Activated B cell treated with CpG ODN at 0.5 μM for 24 hours (primary cell): ENCODE data around the gene PTPN12. TPM values are rescaled to one million over a fixed set of nuclear protein-coding genes. Genes with fewer than 3 reads are reported as not detected.

Experiments used
- ATAC-seq: fragments of 200-7000 bp; cut with Tn5 transposase; one replicate; pipeline ENCODE4 v1.10.0; 2021; ENCODE audit warnings: low read depth, mild to moderate bottlenecking, moderate library complexity
- CTCF ChIA-PET: fragments of 350-600 bp; sonication (Branson Sonifier 250); formaldehyde crosslinking; loops from one replicate; lab custom pipeline; 2021; ENCODE audit warnings: antibody characterized with exemption; lab: Charles Lee
- POLR2A ChIA-PET: fragments of 350-600 bp; sonication (Branson Sonifier 250); formaldehyde crosslinking; loops from one replicate; lab custom pipeline; 2021; ENCODE audit warnings: antibody characterized with exemption; lab: Charles Lee
- DNase-seq: peaks from one replicate; pipeline ENCODE4 v3.0.0; 2022
- H3K27ac Mint-ChIP-seq: one replicate; pipeline ENCODE4 v1.8.0; 2020; ENCODE audit warnings: mixed read lengths
- H3K27me3 Mint-ChIP-seq: one replicate; pipeline ENCODE4 v1.8.0; 2021; ENCODE audit warnings: mixed read lengths
- H3K36me3 Mint-ChIP-seq: one replicate; pipeline ENCODE4 v1.8.0; 2021; ENCODE audit warnings: low read depth, mixed read lengths
- H3K4me1 Mint-ChIP-seq: one replicate; pipeline ENCODE4 v1.8.0; 2021; ENCODE audit warnings: mixed read lengths
- H3K4me3 Mint-ChIP-seq: one replicate; pipeline ENCODE4 v1.8.0; 2020; ENCODE audit warnings: mild to moderate bottlenecking, mixed read lengths
- H3K9me3 Mint-ChIP-seq: one replicate; pipeline ENCODE4 v1.8.0; 2020; ENCODE audit warnings: mixed read lengths
- intact Hi-C: fragments of 100-400 bp; cut with micrococcal nuclease; formaldehyde crosslinking; loops from one replicate; pipeline ENCODE4 v1.15.1; 2024
- total RNA-seq: library from RNA; stranded (reverse); gene quantifications from 2 replicates; pipeline ENCODE4 v1.2.3, GENCODE V29; 2022
- TF ChIP-seq, protein P1 (sequence below): fragments of 200-600 bp; IDR thresholded peaks from one replicate; pipeline ENCODE4 v1.8.0; 2022; ENCODE audit warnings: antibody characterized with exemption, mild to moderate bottlenecking

Gene PTPN12
- total RNA-seq, 1 donor from 2014 or later = 39.2 TPM

GRCh38 chr7:77571801-77572200 lies 34.7 kb downstream of the PTPN12 start:
- H3K4me3 Mint-ChIP-seq = no peak overlapping the region
- H3K27me3 Mint-ChIP-seq = no peaks in the 10 kb centered on the region
- ChIA-PET CTCF (no interaction called here), POLR2A (no interaction called here)
- ATAC-seq (no peak), DNase-seq (no peak)
- H3K27ac Mint-ChIP-seq = no peak overlapping the region
- TF ChIP-seq, protein P1, sequence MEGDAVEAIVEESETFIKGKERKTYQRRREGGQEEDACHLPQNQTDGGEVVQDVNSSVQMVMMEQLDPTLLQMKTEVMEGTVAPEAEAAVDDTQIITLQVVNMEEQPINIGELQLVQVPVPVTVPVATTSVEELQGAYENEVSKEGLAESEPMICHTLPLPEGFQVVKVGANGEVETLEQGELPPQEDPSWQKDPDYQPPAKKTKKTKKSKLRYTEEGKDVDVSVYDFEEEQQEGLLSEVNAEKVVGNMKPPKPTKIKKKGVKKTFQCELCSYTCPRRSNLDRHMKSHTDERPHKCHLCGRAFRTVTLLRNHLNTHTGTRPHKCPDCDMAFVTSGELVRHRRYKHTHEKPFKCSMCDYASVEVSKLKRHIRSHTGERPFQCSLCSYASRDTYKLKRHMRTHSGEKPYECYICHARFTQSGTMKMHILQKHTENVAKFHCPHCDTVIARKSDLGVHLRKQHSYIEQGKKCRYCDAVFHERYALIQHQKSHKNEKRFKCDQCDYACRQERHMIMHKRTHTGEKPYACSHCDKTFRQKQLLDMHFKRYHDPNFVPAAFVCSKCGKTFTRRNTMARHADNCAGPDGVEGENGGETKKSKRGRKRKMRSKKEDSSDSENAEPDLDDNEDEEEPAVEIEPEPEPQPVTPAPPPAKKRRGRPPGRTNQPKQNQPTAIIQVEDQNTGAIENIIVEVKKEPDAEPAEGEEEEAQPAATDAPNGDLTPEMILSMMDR = no peak
- H3K4me1 Mint-ChIP-seq = peaks cover 6% of the 10 kb centered on the region
- intact Hi-C loops = no loop called here
- H3K36me3 Mint-ChIP-seq = peaks cover 23% of the 10 kb centered on the region
- H3K9me3 Mint-ChIP-seq = no peaks in the 10 kb centered on the region

GRCh38 chr7:77575187-77575586 lies 38.1 kb downstream of the PTPN12 start:
- intact Hi-C loops = loop anchor here (5.0 kb wide), 1 partner anchor 42 kb away; no protein-coding TSS in a partner anchor
- Mint-ChIP-seq H3K36me3 (peaks cover 29% of the 10 kb centered on the region), H3K4me1 (peaks cover 3% of the 10 kb centered on the region), H3K27ac (no peak overlapping the region), H3K9me3 (no peaks in the 10 kb centered on the region), H3K4me3 (no peak overlapping the region), H3K27me3 (no peaks in the 10 kb centered on the region)
- ATAC-seq (no peak), DNase-seq (no peak)
- TF ChIP-seq, protein P1 = no peak
- CTCF ChIA-PET = no interaction called here
- POLR2A ChIA-PET = interaction anchor here (0.6 kb wide), 1 partner anchor 53 kb away, joined by 4 read pairs; no protein-coding TSS in a partner anchor

- no peaks in the 10 kb centered on the region for H3K9me3 Mint-ChIP-seq
- ChIA-PET CTCF (no interaction called here), POLR2A (no interaction called here)
- intact Hi-C loops = loop anchor here (5.0 kb wide), 1 partner anchor 40 kb away; no protein-coding TSS in a partner anchor
- TF ChIP-seq, protein P1 = no peak
- no peak for ATAC-seq
- DNase-seq = no peak
- H3K27ac Mint-ChIP-seq = no peak overlapping the region
- H3K4me3 Mint-ChIP-seq = no peak overlapping the region
- H3K36me3 Mint-ChIP-seq = peaks cover 31% of the 10 kb centered on the region
- H3K27me3 Mint-ChIP-seq = no peaks in the 10 kb centered on the region
- H3K4me1 Mint-ChIP-seq = no peaks in the 10 kb centered on the region
Observed at GRCh38 chr7:77576856-77577255, 39.8 kb downstream of the PTPN12 start.

DNA sequence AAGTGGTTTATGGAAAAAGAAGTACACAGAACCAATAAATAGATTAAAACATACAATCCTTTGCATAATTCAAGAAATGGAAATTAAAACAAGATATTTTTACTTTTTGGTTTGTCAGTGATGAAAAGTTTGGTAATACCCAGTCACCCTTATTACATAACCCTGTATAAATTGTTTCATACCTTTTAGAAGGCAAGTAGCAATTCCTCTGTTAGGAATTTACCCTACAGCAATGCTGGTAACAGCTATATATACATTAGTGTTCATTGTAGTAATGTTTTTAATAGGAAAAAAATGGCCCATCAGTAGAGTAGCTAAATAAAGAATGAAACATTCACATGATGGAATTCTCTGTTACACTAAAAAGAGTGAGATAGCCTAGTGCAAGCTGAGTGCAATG lies 42.7 kb downstream of the PTPN12 start:
- CTCF ChIA-PET = no interaction called here
- H3K4me1 Mint-ChIP-seq = no peaks in the 10 kb centered on the region
- no peaks in the 10 kb centered on the region for H3K9me3 Mint-ChIP-seq
- DNase-seq (no peak), ATAC-seq (no peak)
- H3K4me3 Mint-ChIP-seq = no peak overlapping the region
- no peak overlapping the region for H3K27ac Mint-ChIP-seq
- intact Hi-C loops = loop anchor here (5.0 kb wide), 1 partner anchor 38 kb away; no protein-coding TSS in a partner anchor
- POLR2A ChIA-PET = no interaction called here
- H3K27me3 Mint-ChIP-seq = no peaks in the 10 kb centered on the region
- TF ChIP-seq, protein P1 = no peak
- H3K36me3 Mint-ChIP-seq = peaks cover 24% of the 10 kb centered on the region

- intact Hi-C loops = no loop called here
- Mint-ChIP-seq H3K4me3 (no peak overlapping the region), H3K36me3 (peaks cover 25% of the 10 kb centered on the region), H3K9me3 (no peaks in the 10 kb centered on the region), H3K4me1 (no peaks in the 10 kb centered on the region), H3K27me3 (no peaks in the 10 kb centered on the region), H3K27ac (no peak overlapping the region)
- DNase-seq = no peak
- TF ChIP-seq, protein P1 = no peak
- ATAC-seq = no peak
- ChIA-PET POLR2A (no interaction called here), CTCF (no interaction called here)
Observed at GRCh38 chr7:77580762-77581350, 43.8 kb downstream of the PTPN12 start.
